ENCODE results near the gene LYSMD1. TPM values are rescaled to one million over a fixed set of nuclear protein-coding genes. Genes with fewer than 3 reads are reported as not detected.

The LYSMD1 gene
- total RNA-seq, 1 donor from 2014 or later = 11.4 TPM

DNA sequence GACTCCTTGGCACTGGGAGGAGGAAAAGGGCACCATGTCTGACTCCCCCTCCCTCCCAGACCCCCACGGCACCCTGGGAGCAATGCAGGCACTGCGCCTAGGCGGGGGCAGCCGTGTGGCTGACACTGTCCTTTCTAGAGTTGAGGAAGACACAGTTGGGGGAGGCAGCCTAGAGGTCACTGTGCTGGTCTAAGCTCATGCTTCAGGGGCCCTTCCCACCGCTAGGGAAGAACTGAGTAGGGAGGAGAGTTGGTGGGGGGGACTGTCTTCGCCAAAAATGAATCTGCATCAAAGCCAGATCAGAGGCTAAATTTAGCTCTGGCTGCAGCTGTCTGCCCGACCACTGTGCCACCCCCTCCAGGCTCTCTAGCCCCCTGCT is 22.7 kb downstream of the LYSMD1 start:
- H3K36me3 Mint-ChIP-seq = no peaks in the 10 kb centered on the region
- no peak overlapping the region for H3K4me3 Mint-ChIP-seq
- H3K4me1 Mint-ChIP-seq = peaks cover 12% of the 10 kb centered on the region
- H3K27ac Mint-ChIP-seq = no peak overlapping the region
- H3K9me3 Mint-ChIP-seq = no peaks in the 10 kb centered on the region
- TF ChIP-seq, protein P1, sequence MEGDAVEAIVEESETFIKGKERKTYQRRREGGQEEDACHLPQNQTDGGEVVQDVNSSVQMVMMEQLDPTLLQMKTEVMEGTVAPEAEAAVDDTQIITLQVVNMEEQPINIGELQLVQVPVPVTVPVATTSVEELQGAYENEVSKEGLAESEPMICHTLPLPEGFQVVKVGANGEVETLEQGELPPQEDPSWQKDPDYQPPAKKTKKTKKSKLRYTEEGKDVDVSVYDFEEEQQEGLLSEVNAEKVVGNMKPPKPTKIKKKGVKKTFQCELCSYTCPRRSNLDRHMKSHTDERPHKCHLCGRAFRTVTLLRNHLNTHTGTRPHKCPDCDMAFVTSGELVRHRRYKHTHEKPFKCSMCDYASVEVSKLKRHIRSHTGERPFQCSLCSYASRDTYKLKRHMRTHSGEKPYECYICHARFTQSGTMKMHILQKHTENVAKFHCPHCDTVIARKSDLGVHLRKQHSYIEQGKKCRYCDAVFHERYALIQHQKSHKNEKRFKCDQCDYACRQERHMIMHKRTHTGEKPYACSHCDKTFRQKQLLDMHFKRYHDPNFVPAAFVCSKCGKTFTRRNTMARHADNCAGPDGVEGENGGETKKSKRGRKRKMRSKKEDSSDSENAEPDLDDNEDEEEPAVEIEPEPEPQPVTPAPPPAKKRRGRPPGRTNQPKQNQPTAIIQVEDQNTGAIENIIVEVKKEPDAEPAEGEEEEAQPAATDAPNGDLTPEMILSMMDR (IDR thresholded peaks at IDR 0.05; ENCODE audit: unreplicated experiment) = no peak
- DNase-seq (ENCODE audit: low spot score in 2 of 2, unreplicated experiment in 2 of 2) = no peak
- peaks cover 27% of the 10 kb centered on the region for H3K27me3 Mint-ChIP-seq (ENCODE audit: low read depth)

DNA sequence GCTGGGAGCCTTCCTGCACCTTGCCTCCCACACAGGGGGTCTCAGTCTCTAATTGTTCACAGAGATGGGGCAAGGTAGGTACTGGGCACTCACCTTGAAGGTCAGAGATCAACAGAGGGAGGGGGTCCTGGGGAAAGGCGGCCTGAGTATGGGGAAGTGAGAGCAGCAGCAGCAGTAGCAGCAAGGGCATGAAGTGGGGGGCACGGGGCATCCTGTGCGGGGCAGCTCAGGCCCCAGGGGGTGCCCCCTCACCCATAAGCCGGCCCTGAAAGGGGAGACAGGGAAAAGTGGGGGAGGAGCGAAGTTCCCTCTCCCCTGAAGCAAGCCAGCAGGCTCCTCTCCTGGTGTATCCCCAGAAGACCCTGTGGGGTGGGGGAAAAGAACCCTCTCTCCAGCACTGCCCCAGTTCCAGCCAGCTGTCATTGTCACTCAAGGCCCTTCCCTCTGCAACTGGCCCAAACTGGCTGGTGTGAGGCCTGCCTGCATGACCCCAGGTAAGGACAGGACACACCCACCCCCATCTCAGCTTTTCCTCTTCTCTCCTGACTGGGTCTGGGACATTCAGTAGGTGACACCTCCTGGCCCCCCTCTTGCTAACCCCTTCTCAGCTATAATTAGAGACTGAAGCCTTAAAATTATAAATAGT is 23.2 kb downstream of the LYSMD1 start:
- H3K4me3 Mint-ChIP-seq = no peak overlapping the region
- DNase-seq (ENCODE audit: low spot score in 2 of 2, unreplicated experiment in 2 of 2) = no peak

GRCh38 chr1:151137789-151138188 is 27.9 kb downstream of the LYSMD1 start:
- Mint-ChIP-seq H3K36me3 (peaks cover 23% of the 10 kb centered on the region), H3K4me1 (no peaks in the 10 kb centered on the region), H3K4me3 (no peak overlapping the region), H3K27ac (no peak overlapping the region), H3K9me3 (no peaks in the 10 kb centered on the region), H3K27me3 (ENCODE audit: low read depth) (peaks cover 26% of the 10 kb centered on the region)
- TF ChIP-seq, protein P1 (IDR thresholded peaks at IDR 0.05; ENCODE audit: unreplicated experiment) = no peak
- DNase-seq (ENCODE audit: low spot score in 2 of 2, unreplicated experiment in 2 of 2) = no peak

More for the DNA sequence above, 23.2 kb downstream of the LYSMD1 start:
- H3K36me3 Mint-ChIP-seq = peaks cover under 1% of the 10 kb centered on the region
- no peak overlapping the region for H3K27ac Mint-ChIP-seq
- TF ChIP-seq, protein P1 (IDR thresholded peaks at IDR 0.05; ENCODE audit: unreplicated experiment) = no peak
- peaks cover 12% of the 10 kb centered on the region for H3K4me1 Mint-ChIP-seq
- H3K27me3 Mint-ChIP-seq (ENCODE audit: low read depth) = peaks cover 23% of the 10 kb centered on the region
- no peaks in the 10 kb centered on the region for H3K9me3 Mint-ChIP-seq

DNA sequence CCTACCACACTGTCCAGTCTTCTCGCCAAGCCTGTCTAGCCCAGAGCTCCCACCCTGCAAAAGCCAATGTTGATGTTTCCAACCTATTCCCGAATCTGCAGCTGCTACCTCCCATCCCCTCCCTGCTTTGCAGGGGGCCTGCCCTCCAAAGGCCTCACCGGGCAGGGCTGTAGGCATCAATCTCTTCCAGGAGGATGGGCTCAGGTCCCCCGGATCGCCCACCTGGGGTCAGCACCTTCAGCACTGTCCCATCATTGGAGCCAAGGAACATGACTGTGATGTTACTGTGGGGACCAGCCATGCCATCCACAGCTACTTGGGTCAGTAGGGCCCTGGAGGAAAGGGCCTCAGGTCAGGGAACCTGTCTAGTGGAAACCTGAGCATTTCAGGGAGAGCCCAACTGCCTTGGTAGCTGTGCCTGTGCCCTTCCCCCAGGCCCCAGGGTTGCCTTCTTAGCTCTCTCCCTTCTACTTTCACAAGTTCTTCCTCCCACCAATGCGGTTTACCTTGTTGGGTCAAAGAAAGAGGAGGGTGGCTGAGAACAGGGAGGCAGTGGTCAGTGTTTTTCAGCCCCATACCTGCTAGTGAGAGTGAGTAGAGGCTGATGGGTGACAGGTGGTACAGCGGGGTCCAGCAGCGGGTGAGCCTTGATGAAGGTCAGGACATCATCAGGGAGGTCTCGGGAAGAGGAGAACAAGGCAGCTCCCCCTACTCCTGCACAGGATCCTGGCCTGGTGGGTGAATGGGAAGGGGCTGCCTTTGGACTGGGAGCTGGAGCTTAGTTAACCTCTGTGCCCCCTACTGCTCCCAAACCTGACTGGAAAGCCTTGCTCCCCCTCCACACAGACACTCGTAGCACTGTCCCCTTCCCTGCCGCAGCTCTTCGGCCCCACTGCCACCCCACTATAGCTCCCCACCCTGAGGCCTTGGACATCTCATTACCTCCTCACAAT is 30.0 kb downstream of the LYSMD1 start:
- DNase-seq (ENCODE audit: low spot score in 2 of 2, unreplicated experiment in 2 of 2) = no peak
- Mint-ChIP-seq H3K9me3 (no peaks in the 10 kb centered on the region), H3K27ac (no peak overlapping the region), H3K36me3 (peaks cover 23% of the 10 kb centered on the region), H3K27me3 (ENCODE audit: low read depth) (peaks cover 40% of the 10 kb centered on the region), H3K4me3 (no peak overlapping the region), H3K4me1 (peaks cover 10% of the 10 kb centered on the region)
- TF ChIP-seq, protein P1 (IDR thresholded peaks at IDR 0.05; ENCODE audit: unreplicated experiment) = no peak

- H3K27me3 Mint-ChIP-seq (ENCODE audit: low read depth) = peaks cover 40% of the 10 kb centered on the region
Measured at GRCh38 chr1:151134991-151135390, 30.7 kb downstream of the LYSMD1 start.

More at GRCh38 chr1:151134991-151135390, 30.7 kb downstream of the LYSMD1 start:
- H3K9me3 Mint-ChIP-seq = no peaks in the 10 kb centered on the region
- no peak overlapping the region for H3K4me3 Mint-ChIP-seq
- no peak overlapping the region for H3K27ac Mint-ChIP-seq
- peaks cover 10% of the 10 kb centered on the region for H3K4me1 Mint-ChIP-seq
- TF ChIP-seq, protein P1 (IDR thresholded peaks at IDR 0.05; ENCODE audit: unreplicated experiment) = no peak
- H3K36me3 Mint-ChIP-seq = peaks cover 23% of the 10 kb centered on the region
- DNase-seq (ENCODE audit: low spot score in 2 of 2, unreplicated experiment in 2 of 2) = no peak

Data from mesothelial cell of epicardium (in vitro differentiated cells).